GM12864 (cell line): ENCODE results near the gene COX4I1.

Experiments
- DNase-seq: peaks from one replicate; pipeline ENCODE4 v3.0.0-alpha.2; 2011; ENCODE audit warnings: low read depth
- H3K4me3 ChIP-seq: 2 replicates; pipeline ENCODE4 v1.5.1; 2011; ENCODE audit warnings: mild to moderate bottlenecking, low read depth, low read length, control low read depth
- TF ChIP-seq, protein P1 (sequence below): IDR thresholded peaks from 2 replicates; pipeline ENCODE4 v1.5.1; 2011; ENCODE audit warnings: low read depth, mild to moderate bottlenecking, moderate library complexity, low read length, control low read depth, inconsistent platforms; ENCODE audit errors: missing control alignments

The COX4I1 gene

DNA sequence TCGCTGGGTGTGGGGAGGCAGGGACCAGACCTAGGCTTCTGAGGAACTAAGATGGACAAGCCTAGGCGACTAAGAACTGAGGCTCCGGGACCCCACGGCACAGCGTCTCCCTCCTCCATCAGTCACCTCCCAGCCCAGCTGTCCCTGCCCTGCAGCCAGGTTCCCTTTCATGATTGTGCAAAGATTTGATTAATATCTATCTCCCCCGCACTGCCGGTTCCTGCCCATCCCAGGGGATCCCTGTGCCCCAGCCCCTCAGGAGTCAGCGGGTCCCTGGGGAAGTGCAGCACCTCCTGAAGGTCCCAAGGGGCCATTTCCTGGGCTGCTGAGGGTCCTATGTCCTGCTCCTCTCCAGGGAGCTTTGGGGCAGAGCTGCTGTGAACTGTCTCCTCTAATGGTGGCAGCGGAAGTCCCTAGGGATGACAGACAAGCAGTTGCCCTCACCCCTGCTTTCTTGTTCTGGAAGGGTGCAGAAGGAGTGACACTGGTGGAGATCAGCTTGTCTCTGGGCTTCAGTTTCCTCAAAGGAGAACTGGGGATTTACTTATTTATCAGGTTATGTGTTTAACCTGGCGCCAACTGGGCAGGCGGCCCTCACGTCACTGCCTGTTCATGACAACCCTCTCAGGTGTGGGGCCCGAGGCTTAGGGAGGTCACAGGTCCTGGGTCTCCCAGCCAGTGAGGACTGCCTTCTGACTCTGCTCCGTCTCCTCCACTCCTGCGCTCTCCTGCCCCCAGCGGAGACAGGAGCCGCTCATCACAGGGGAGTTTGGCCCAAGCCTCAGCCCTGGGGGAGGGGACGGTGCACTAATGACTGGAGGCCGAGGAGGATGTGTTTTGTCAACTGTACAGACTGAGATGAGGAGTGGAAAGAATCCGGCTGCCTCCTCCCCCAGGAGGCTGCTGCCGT is 46.7 kb upstream of the COX4I1 start:
- H3K4me3 ChIP-seq, result peak overlapping the region; percentile 8; the same call in 1 of the 2 replicates
- peak; percentile 60 for DNase-seq

DNA sequence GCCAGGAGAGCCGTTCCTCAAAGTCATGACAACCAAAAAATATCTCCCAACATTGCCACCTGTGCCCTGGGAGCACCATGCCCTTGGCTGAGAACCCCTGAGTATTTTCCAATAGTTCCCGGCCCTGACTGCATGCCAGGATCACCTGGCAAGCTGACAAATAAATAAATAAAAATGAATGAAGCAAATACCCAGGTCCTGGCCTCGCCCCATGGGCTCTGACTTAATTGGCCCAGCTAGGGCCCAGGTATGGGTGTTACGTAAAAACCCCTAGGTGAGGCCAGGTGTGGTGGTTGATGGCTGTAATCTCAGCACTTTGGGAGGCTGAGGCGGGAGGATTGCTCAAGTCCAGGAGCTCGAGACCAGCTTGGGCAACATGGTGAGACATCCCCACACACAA is 45.9 kb upstream of the COX4I1 start:
- H3K4me3 ChIP-seq, result no peak overlapping the region
- no peak for DNase-seq
- TF ChIP-seq, protein P1, sequence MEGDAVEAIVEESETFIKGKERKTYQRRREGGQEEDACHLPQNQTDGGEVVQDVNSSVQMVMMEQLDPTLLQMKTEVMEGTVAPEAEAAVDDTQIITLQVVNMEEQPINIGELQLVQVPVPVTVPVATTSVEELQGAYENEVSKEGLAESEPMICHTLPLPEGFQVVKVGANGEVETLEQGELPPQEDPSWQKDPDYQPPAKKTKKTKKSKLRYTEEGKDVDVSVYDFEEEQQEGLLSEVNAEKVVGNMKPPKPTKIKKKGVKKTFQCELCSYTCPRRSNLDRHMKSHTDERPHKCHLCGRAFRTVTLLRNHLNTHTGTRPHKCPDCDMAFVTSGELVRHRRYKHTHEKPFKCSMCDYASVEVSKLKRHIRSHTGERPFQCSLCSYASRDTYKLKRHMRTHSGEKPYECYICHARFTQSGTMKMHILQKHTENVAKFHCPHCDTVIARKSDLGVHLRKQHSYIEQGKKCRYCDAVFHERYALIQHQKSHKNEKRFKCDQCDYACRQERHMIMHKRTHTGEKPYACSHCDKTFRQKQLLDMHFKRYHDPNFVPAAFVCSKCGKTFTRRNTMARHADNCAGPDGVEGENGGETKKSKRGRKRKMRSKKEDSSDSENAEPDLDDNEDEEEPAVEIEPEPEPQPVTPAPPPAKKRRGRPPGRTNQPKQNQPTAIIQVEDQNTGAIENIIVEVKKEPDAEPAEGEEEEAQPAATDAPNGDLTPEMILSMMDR, result no peak

More for the DNA sequence above, 46.7 kb upstream of the COX4I1 start:
- TF ChIP-seq, protein P1, result peak; percentile 67

DNA sequence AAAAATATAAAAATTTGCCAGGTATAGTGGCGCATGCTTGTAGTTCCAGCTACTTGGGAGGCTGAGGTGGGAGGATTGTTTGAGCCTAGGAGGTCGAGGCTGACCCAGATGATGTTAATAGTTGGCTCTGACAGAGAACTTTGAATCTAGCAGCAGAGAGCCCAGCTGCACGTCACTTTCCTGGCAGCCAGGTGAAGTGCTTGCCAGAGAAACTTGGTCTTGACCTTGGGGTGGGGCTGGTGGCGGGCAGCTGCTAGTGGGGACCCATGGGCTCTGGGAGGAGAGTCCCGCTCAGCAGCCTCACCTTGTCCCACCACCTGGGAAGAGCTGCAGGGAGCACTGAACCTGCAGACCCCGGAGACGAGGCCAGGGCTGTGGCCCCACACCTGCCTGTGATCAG is 45.5 kb upstream of the COX4I1 start:
- H3K4me3 ChIP-seq, result no peak overlapping the region
- TF ChIP-seq, protein P1, result no peak
- no peak for DNase-seq

DNA sequence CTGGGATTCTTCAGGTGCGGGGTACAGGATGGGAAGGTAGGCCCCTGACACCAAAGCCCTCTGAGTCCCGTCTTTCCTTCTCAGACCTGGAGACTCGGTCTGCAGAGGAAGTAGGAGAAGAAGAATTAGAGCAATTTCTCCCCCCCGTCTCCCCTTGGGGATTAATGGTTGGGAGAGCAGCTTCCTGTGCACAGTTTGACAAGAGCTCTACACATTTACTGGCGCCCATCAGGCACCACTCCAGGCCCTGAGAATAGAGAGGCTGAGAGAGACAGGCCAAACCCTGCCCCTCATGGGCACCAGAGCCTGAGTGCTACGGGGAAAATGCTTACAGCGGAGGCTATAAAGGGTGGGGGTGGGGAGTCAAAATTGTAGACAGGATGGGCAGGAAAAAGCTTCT is 45.1 kb upstream of the COX4I1 start:
- TF ChIP-seq, protein P1, result no peak
- no peak for DNase-seq
- no peak overlapping the region for H3K4me3 ChIP-seq

DNA sequence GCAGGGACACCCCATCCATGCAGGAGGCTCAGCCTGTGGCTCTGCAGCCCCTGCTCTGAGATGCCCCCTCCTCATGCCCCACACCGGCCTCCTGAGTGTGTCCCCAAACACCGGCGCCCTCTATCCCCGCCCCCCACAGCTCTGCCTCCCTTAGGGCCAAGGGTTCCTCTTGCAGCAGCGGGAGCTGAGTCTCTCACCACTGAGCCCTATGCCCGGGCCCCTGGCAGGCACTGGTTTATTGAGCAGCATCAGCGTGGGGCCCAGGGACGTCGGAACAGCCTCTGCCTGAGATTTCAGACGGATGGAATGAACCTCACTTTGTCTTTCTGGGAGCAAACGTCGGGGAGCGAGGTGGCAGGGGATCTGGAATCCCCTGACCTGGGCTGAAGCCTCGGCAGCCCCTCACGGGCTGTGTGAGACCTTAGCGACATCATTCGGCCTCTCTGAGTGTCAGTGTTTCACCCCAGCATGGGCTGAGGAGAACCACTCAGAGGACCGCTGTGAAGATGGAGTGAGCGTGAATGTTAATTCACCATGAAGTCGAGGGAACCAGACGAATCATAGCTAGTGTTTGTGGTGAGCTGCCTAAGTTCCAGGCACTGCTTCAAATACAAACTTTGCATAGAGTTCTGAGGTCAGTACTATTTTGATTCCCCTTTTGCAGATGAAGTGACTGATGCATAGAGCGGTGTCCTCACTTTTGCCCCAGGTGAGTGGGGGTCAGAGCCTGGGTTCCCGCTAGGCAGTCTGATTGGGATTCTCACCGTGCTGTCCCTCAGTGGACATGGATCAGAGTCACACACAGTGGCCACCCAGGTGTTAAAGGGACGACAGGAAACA is 43.3 kb upstream of the COX4I1 start:
- TF ChIP-seq, protein P1, result no peak

DNA sequence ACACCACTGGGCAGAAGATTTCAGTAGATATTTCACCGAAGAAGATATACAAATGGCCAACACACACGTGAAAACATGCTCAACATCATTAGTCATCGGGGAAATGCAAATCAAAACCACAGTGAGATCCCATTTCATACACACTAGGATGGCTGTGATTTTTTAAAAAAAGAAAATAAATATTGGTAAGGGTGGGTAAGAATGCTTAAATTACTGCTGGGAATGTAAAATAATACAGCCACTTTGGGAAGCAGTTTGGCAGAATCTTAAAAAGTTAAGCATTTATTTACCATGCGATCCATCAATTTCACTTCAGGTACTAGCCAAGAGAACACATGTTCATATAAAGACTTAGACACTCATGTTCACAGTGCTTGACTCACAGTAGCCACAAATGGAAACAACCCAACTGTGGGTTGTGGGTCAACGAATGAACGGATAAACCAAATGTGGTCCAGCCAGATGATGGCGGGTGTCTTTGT is 42.1 kb upstream of the COX4I1 start:
- no peak for DNase-seq
- TF ChIP-seq, protein P1, result no peak
- H3K4me3 ChIP-seq, result no peak overlapping the region

More for the DNA sequence above, 43.3 kb upstream of the COX4I1 start:
- DNase-seq, result peak; percentile 72
- H3K4me3 ChIP-seq, result peak overlapping the region; percentile 27; the same call in 1 of the 2 replicates
